ENCODE measurements around the gene MTA2. TPM values are rescaled to one million over a fixed set of nuclear protein-coding genes. Genes with fewer than 3 reads are reported as not detected.

Gene MTA2
- polyA plus RNA-seq, 2 donors = 76.2 to 90.4 TPM

GRCh38 chr11:62580959-62581715 is 20.5 kb downstream of the MTA2 start:
- Histone ChIP-seq H3K9me3 (ENCODE audit: control insufficient read depth in 2 of 2, insufficient read depth in 1 of 2, low read depth in 1 of 2, low read length in 1 of 2) (no peaks in the 10 kb centered on the region), H3K27me3 (ENCODE audit: control insufficient read depth in 1 of 2, insufficient read depth in 2 of 2, low read length in 2 of 2) (no peaks in the 10 kb centered on the region), H3K27ac (ENCODE audit: low read depth in 2 of 2, low read length in 1 of 2) (no peak overlapping the region), H3K4me1 (ENCODE audit: control insufficient read depth in 2 of 2, insufficient read depth in 2 of 2, low read length in 1 of 2) (peaks cover 0 to 4% of the 10 kb centered on the region in 2 donors), H3K36me3 (ENCODE audit: control insufficient read depth in 2 of 2, insufficient read depth in 2 of 2, low read length in 1 of 2) (peaks cover 7 to 18% of the 10 kb centered on the region in 2 donors), H3K4me3 (ENCODE audit: low read depth in 1 of 2, low read length in 2 of 2) (no peak overlapping the region)
- WGBS, 2 donors = 94 to 95% methylated on average over 18 of the region's 18 CpGs

GRCh38 chr11:62579252-62579651 is 22.4 kb downstream of the MTA2 start:
- H3K36me3 ChIP-seq (ENCODE audit: control insufficient read depth in 2 of 2, insufficient read depth in 2 of 2, low read length in 1 of 2) = peaks cover 5 to 18% of the 10 kb centered on the region in 2 donors
- 91 to 96% methylated on average over 2 of the region's 2 CpGs for WGBS, 2 donors
- H3K4me3 ChIP-seq (ENCODE audit: low read depth in 1 of 2, low read length in 2 of 2) = no peak overlapping the region
- H3K9me3 ChIP-seq (ENCODE audit: control insufficient read depth in 2 of 2, insufficient read depth in 1 of 2, low read depth in 1 of 2, low read length in 1 of 2) = no peaks in the 10 kb centered on the region
- H3K4me1 ChIP-seq (ENCODE audit: control insufficient read depth in 2 of 2, insufficient read depth in 2 of 2, low read length in 1 of 2) = peaks cover 0 to 8% of the 10 kb centered on the region in 2 donors
- H3K27ac ChIP-seq (ENCODE audit: low read depth in 2 of 2, low read length in 1 of 2) = no peak overlapping the region
- H3K27me3 ChIP-seq (ENCODE audit: control insufficient read depth in 1 of 2, insufficient read depth in 2 of 2, low read length in 2 of 2) = no peaks in the 10 kb centered on the region

- H3K4me1 ChIP-seq (ENCODE audit: control insufficient read depth in 2 of 2, insufficient read depth in 2 of 2, low read length in 1 of 2) = peaks cover 0 to 8% of the 10 kb centered on the region in 2 donors
- no peak overlapping the region for H3K27ac ChIP-seq (ENCODE audit: low read depth in 2 of 2, low read length in 1 of 2)
- H3K4me3 ChIP-seq (ENCODE audit: low read depth in 1 of 2, low read length in 2 of 2) = no peak overlapping the region
- H3K27me3 ChIP-seq (ENCODE audit: control insufficient read depth in 1 of 2, insufficient read depth in 2 of 2, low read length in 2 of 2) = no peaks in the 10 kb centered on the region
- H3K9me3 ChIP-seq (ENCODE audit: control insufficient read depth in 2 of 2, insufficient read depth in 1 of 2, low read depth in 1 of 2, low read length in 1 of 2) = no peaks in the 10 kb centered on the region
- WGBS, 2 donors = 95 to 97% methylated on average over 11 of the region's 11 CpGs
- H3K36me3 ChIP-seq (ENCODE audit: control insufficient read depth in 2 of 2, insufficient read depth in 2 of 2, low read length in 1 of 2) = peaks cover 5 to 18% of the 10 kb centered on the region in 2 donors
These were observed 23.1 kb downstream of the MTA2 start for GRCh38 chr11:62578541-62578940.

GRCh38 chr11:62577046-62577714 is 24.5 kb downstream of the MTA2 start:
- Histone ChIP-seq H3K4me1 (ENCODE audit: control insufficient read depth in 2 of 2, insufficient read depth in 2 of 2, low read length in 1 of 2) (peaks cover 0 to 8% of the 10 kb centered on the region in 2 donors), H3K4me3 (ENCODE audit: low read depth in 1 of 2, low read length in 2 of 2) (no peak overlapping the region), H3K9me3 (ENCODE audit: control insufficient read depth in 2 of 2, insufficient read depth in 1 of 2, low read depth in 1 of 2, low read length in 1 of 2) (no peaks in the 10 kb centered on the region), H3K27me3 (ENCODE audit: control insufficient read depth in 1 of 2, insufficient read depth in 2 of 2, low read length in 2 of 2) (no peaks in the 10 kb centered on the region), H3K27ac (ENCODE audit: low read depth in 2 of 2, low read length in 1 of 2) (peak overlapping the region; percentile 65 to 78), H3K36me3 (ENCODE audit: control insufficient read depth in 2 of 2, insufficient read depth in 2 of 2, low read length in 1 of 2) (peaks cover 5 to 18% of the 10 kb centered on the region in 2 donors)
- 69 to 72% methylated on average over 12 of the region's 12 CpGs for WGBS, 2 donors

- Histone ChIP-seq H3K36me3 (ENCODE audit: control insufficient read depth in 2 of 2, insufficient read depth in 2 of 2, low read length in 1 of 2) (peaks cover 2 to 18% of the 10 kb centered on the region in 2 donors), H3K27me3 (ENCODE audit: control insufficient read depth in 1 of 2, insufficient read depth in 2 of 2, low read length in 2 of 2) (no peaks in the 10 kb centered on the region), H3K27ac (ENCODE audit: low read depth in 2 of 2, low read length in 1 of 2) (peak overlapping the region in 1 of 2 donors; percentile 25), H3K9me3 (ENCODE audit: control insufficient read depth in 2 of 2, insufficient read depth in 1 of 2, low read depth in 1 of 2, low read length in 1 of 2) (no peaks in the 10 kb centered on the region), H3K4me1 (ENCODE audit: control insufficient read depth in 2 of 2, insufficient read depth in 2 of 2, low read length in 1 of 2) (peaks cover 0 to 8% of the 10 kb centered on the region in 2 donors), H3K4me3 (ENCODE audit: low read depth in 1 of 2, low read length in 2 of 2) (no peak overlapping the region)
- 89% methylated on average over 14 of the region's 14 CpGs for WGBS, 2 donors
These were observed 25.8 kb downstream of the MTA2 start for GRCh38 chr11:62575837-62576236.

- Histone ChIP-seq H3K27ac (ENCODE audit: low read depth in 2 of 2, low read length in 1 of 2) (peak overlapping the region; percentile 47 to 94), H3K4me3 (ENCODE audit: low read depth in 1 of 2, low read length in 2 of 2) (peak overlapping the region in 1 of 2 donors; percentile 83), H3K36me3 (ENCODE audit: control insufficient read depth in 2 of 2, insufficient read depth in 2 of 2, low read length in 1 of 2) (peaks cover 0 to 23% of the 10 kb centered on the region in 2 donors)
These were observed 26.5 kb downstream of the MTA2 start for GRCh38 chr11:62575156-62575555.

GRCh38 chr11:62574363-62575071 is 27.1 kb downstream of the MTA2 start:
- peaks cover 0 to 26% of the 10 kb centered on the region in 2 donors for H3K36me3 ChIP-seq (ENCODE audit: control insufficient read depth in 2 of 2, insufficient read depth in 2 of 2, low read length in 1 of 2)
- H3K27me3 ChIP-seq (ENCODE audit: control insufficient read depth in 1 of 2, insufficient read depth in 2 of 2, low read length in 2 of 2) = no peaks in the 10 kb centered on the region
- H3K9me3 ChIP-seq (ENCODE audit: control insufficient read depth in 2 of 2, insufficient read depth in 1 of 2, low read depth in 1 of 2, low read length in 1 of 2) = no peaks in the 10 kb centered on the region
- H3K4me3 ChIP-seq (ENCODE audit: low read depth in 1 of 2, low read length in 2 of 2) = peak overlapping the region; percentile 67 to 83
- H3K27ac ChIP-seq (ENCODE audit: low read depth in 2 of 2, low read length in 1 of 2) = peak overlapping the region; percentile 94 to 97
- H3K4me1 ChIP-seq (ENCODE audit: control insufficient read depth in 2 of 2, insufficient read depth in 2 of 2, low read length in 1 of 2) = peaks cover 0 to 8% of the 10 kb centered on the region in 2 donors
- WGBS, 2 donors = 1% methylated on average over 33 of the region's 33 CpGs

More at GRCh38 chr11:62575156-62575555, 26.5 kb downstream of the MTA2 start:
- no peaks in the 10 kb centered on the region for H3K9me3 ChIP-seq (ENCODE audit: control insufficient read depth in 2 of 2, insufficient read depth in 1 of 2, low read depth in 1 of 2, low read length in 1 of 2)
- WGBS, 2 donors = 45 to 49% methylated on average over 16 to 17 of the region's 17 CpGs
- peaks cover 0 to 8% of the 10 kb centered on the region in 2 donors for H3K4me1 ChIP-seq (ENCODE audit: control insufficient read depth in 2 of 2, insufficient read depth in 2 of 2, low read length in 1 of 2)
- H3K27me3 ChIP-seq (ENCODE audit: control insufficient read depth in 1 of 2, insufficient read depth in 2 of 2, low read length in 2 of 2) = no peaks in the 10 kb centered on the region

- Histone ChIP-seq H3K9me3 (ENCODE audit: control insufficient read depth in 2 of 2, insufficient read depth in 1 of 2, low read depth in 1 of 2, low read length in 1 of 2) (no peaks in the 10 kb centered on the region), H3K27me3 (ENCODE audit: control insufficient read depth in 1 of 2, insufficient read depth in 2 of 2, low read length in 2 of 2) (no peaks in the 10 kb centered on the region), H3K36me3 (ENCODE audit: control insufficient read depth in 2 of 2, insufficient read depth in 2 of 2, low read length in 1 of 2) (peaks cover 0 to 26% of the 10 kb centered on the region in 2 donors), H3K4me3 (ENCODE audit: low read depth in 1 of 2, low read length in 2 of 2) (peak within 1 kb of the TSS; percentile 77 to 96), H3K27ac (ENCODE audit: low read depth in 2 of 2, low read length in 1 of 2) (peak within 1 kb of the TSS; percentile 94 to 97), H3K4me1 (ENCODE audit: control insufficient read depth in 2 of 2, insufficient read depth in 2 of 2, low read length in 1 of 2) (peaks cover 0 to 8% of the 10 kb centered on the region in 2 donors)
- 0% methylated on average over 45 to 46 of the region's 46 CpGs for WGBS, 2 donors
These were observed 27.9 kb downstream of the MTA2 start, which contains the start of gene EEF1G for GRCh38 chr11:62573592-62574362. Gene EEF1G (minus strand): TSS chr11:62573891. CDS start chr11:62573842, 49 bp downstream.

All from esophagus (tissue), 2 donors.